DOHH2 (cell line): ENCODE data around the gene ITLN2.

Experiments
- H3F3A ChIP-seq: fragments of 200-600 bp; sonication (generic), shearing (Covaris generic); 2 replicates; pipeline ENCODE4 v1.6.0; 2016; ENCODE audit warnings: antibody characterized with exemption, mild to moderate bottlenecking; ENCODE audit not compliant: control insufficient read depth, insufficient read depth
- H3K27ac ChIP-seq: fragments of 200-600 bp; sonication (generic); 2 replicates; pipeline ENCODE4 v1.5.1; 2014; ENCODE audit warnings: low read depth, mild to moderate bottlenecking, low read length, moderate library complexity
- H3K27me3 ChIP-seq: fragments of 200-600 bp; sonication (generic); 2 replicates; pipeline ENCODE4 v1.6.1; 2014; ENCODE audit warnings: mild to moderate bottlenecking, low read length, mixed read lengths; ENCODE audit not compliant: control insufficient read depth
- H3K36me3 ChIP-seq: fragments of 200-600 bp; sonication (generic); 2 replicates; pipeline ENCODE4 v1.6.1; 2014; ENCODE audit warnings: mild to moderate bottlenecking, low read length, moderate library complexity, mixed read lengths; ENCODE audit not compliant: control insufficient read depth
- H3K4me1 ChIP-seq: fragments of 200-600 bp; sonication (generic); 2 replicates; pipeline ENCODE4 v1.6.1; 2014; ENCODE audit warnings: mild to moderate bottlenecking, low read length, mixed read lengths; ENCODE audit not compliant: control insufficient read depth
- H3K4me2 ChIP-seq: fragments of 200-600 bp; sonication (generic); 2 replicates; pipeline ENCODE4 v1.6.0; 2014; ENCODE audit warnings: mild to moderate bottlenecking, low read length, moderate library complexity
- H3K4me3 ChIP-seq: fragments of 200-600 bp; sonication (generic); 2 replicates; pipeline ENCODE4 v1.5.1; 2014; ENCODE audit warnings: mild to moderate bottlenecking, low read length, mixed read lengths
- H3K79me2 ChIP-seq: fragments of 200-600 bp; sonication (generic); 2 replicates; pipeline ENCODE4 v1.6.1; 2014; ENCODE audit warnings: mild to moderate bottlenecking, low read length, mixed read lengths; ENCODE audit not compliant: control insufficient read depth
- H3K9me2 ChIP-seq: fragments of 200-600 bp; sonication (generic); replicated peaks from 2 replicates; pipeline ENCODE4 v1.6.1; 2014; ENCODE audit warnings: mild to moderate bottlenecking, low read length, mixed read lengths; ENCODE audit not compliant: control insufficient read depth
- H3K9me3 ChIP-seq: fragments of 200-600 bp; sonication (generic); 2 replicates; pipeline ENCODE4 v1.6.1; 2014; ENCODE audit warnings: antibody characterized with exemption, low read length, mixed read lengths; ENCODE audit not compliant: control insufficient read depth, insufficient read depth
- H4K20me1 ChIP-seq: fragments of 200-600 bp; sonication (generic); 2 replicates; pipeline ENCODE4 v1.6.0; 2014; ENCODE audit warnings: low read depth, mild to moderate bottlenecking, antibody characterized with exemption, low read length, moderate library complexity; ENCODE audit not compliant: control insufficient read depth, insufficient read depth
- EZH2phosphoT487 ChIP-seq: fragments of 200-600 bp; sonication (generic); IDR thresholded peaks from 2 replicates; pipeline ENCODE4 v1.6.1; 2017; ENCODE audit warnings: borderline replicate concordance, mild to moderate bottlenecking, antibody characterized with exemption, low read length, moderate library complexity, mixed read lengths
- TF ChIP-seq, protein P1 (sequence below): fragments of 200-600 bp; sonication (generic); IDR thresholded peaks from one replicate; pipeline ENCODE4 v1.5.1; 2014; ENCODE audit warnings: antibody characterized with exemption, mild to moderate bottlenecking, low read depth, low read length; ENCODE audit not compliant: poor library complexity, severe bottlenecking

The ITLN2 gene

DNA sequence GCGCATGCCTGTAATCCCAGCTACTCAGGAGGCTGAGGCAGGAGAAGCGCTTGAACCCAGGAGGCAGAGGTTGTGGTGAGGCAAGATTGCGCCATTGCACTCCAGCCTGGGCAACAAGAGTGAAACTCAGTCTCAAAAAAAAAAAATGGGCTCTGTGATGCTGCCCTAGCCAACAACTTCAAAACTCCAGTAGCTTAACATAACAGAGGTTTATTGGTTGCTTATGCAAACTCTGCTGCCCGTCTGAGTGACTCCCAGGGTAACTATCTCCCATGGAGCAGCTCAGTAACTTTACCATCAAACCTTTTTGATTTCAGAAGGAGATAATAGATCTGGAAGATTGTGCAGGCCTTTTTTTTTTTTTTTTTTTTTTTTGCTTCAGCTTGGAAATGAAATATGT is 18.9 kb upstream of the ITLN2 start:
- Histone ChIP-seq H3F3A (no peaks in the 10 kb centered on the region), H3K4me3 (no peak overlapping the region), H3K9me3 (no peaks in the 10 kb centered on the region), H3K27ac (no peak overlapping the region), H3K4me1 (no peaks in the 10 kb centered on the region), H4K20me1 (no peaks in the 10 kb centered on the region), H3K36me3 (no peaks in the 10 kb centered on the region), H3K79me2 (no peaks in the 10 kb centered on the region), H3K9me2 (no peaks in the 10 kb centered on the region), H3K4me2 (no peak overlapping the region), H3K27me3 (peaks cover 8% of the 10 kb centered on the region; the same call in 1 of the 2 replicates)
- TF ChIP-seq, protein P1, sequence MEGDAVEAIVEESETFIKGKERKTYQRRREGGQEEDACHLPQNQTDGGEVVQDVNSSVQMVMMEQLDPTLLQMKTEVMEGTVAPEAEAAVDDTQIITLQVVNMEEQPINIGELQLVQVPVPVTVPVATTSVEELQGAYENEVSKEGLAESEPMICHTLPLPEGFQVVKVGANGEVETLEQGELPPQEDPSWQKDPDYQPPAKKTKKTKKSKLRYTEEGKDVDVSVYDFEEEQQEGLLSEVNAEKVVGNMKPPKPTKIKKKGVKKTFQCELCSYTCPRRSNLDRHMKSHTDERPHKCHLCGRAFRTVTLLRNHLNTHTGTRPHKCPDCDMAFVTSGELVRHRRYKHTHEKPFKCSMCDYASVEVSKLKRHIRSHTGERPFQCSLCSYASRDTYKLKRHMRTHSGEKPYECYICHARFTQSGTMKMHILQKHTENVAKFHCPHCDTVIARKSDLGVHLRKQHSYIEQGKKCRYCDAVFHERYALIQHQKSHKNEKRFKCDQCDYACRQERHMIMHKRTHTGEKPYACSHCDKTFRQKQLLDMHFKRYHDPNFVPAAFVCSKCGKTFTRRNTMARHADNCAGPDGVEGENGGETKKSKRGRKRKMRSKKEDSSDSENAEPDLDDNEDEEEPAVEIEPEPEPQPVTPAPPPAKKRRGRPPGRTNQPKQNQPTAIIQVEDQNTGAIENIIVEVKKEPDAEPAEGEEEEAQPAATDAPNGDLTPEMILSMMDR = no peak
- TF ChIP-seq EZH2phosphoT487 = no peak

DNA sequence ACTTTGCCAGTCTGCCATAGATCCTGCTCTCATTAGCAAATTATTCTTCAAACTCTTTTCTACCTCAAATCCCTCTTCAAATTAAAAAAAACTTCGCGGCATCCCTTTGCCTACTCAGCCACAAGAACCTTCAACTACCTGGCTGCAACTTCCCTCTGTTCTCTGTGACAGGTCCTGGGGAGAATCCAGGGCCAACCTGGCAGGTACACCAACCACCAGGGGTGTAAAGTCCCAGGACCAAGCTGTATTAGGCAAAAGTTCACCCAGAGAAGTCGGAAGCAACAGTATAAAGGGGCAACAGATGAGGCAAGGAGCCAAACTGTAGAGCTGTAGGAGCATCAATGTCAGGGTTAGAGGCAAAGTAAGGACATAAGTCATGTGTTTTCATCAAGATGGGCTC is 18.3 kb upstream of the ITLN2 start:
- H3K4me2 ChIP-seq = no peak overlapping the region
- H3K9me3 ChIP-seq = no peaks in the 10 kb centered on the region
- H3K9me2 ChIP-seq = no peaks in the 10 kb centered on the region
- TF ChIP-seq, protein P1 = no peak
- no peak for TF ChIP-seq EZH2phosphoT487
- no peak overlapping the region for H3K4me3 ChIP-seq
- H3K4me1 ChIP-seq = no peaks in the 10 kb centered on the region
- H3K79me2 ChIP-seq = no peaks in the 10 kb centered on the region
- no peak overlapping the region for H3K27ac ChIP-seq
- no peaks in the 10 kb centered on the region for H4K20me1 ChIP-seq
- H3K36me3 ChIP-seq = no peaks in the 10 kb centered on the region
- no peaks in the 10 kb centered on the region for H3F3A ChIP-seq
- peaks cover 8% of the 10 kb centered on the region; the same call in 1 of the 2 replicates for H3K27me3 ChIP-seq

DNA sequence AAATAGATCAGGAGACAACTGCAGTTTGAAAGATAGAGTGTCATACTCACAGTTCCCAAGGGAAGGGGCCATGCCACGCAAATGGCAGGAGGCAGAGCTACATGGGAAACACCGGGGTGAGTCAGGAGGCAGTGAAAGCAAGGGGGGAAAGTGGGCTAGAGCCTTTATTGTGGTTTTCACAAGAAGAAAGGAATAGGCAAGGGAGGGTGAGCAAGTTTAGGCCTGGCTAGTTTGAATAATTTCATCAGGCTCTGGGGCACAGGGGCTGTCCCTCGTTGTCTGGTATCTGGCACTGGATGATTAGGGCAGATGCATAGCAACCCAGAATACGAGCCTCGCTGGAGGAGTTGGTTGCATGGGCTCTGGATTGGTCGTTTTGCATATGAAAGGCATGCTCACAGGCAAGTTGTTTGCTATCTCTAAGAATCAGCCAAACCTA is 17.0 kb upstream of the ITLN2 start:
- H3K79me2 ChIP-seq = no peaks in the 10 kb centered on the region
- no peak overlapping the region for H3K4me2 ChIP-seq
- no peaks in the 10 kb centered on the region for H3F3A ChIP-seq
- no peak overlapping the region for H3K4me3 ChIP-seq
- H4K20me1 ChIP-seq = no peaks in the 10 kb centered on the region
- no peaks in the 10 kb centered on the region for H3K9me2 ChIP-seq
- peaks cover 8% of the 10 kb centered on the region; the same call in 1 of the 2 replicates for H3K27me3 ChIP-seq
- no peaks in the 10 kb centered on the region for H3K4me1 ChIP-seq
- H3K36me3 ChIP-seq = no peaks in the 10 kb centered on the region
- no peak overlapping the region for H3K27ac ChIP-seq
- H3K9me3 ChIP-seq = no peaks in the 10 kb centered on the region
- TF ChIP-seq, protein P1 = no peak
- no peak for TF ChIP-seq EZH2phosphoT487
